ENCODE data around the gene FANCD2. TPM values are rescaled to one million over a fixed set of nuclear protein-coding genes. Genes with fewer than 3 reads are reported as not detected.
A peak's percentile ranks its signal among the peaks of the same experiment; 100 is the strongest.
"Not testable (repeated sequence)": the region's sequence is repeated elsewhere in the genome, so short reads cannot be mapped to it uniquely, and the experiment has no call there.

FANCD2 gene
- total RNA-seq, 6 donors from 2014 or later = 3.0 to 23.0 (median 5.8) TPM

DNA sequence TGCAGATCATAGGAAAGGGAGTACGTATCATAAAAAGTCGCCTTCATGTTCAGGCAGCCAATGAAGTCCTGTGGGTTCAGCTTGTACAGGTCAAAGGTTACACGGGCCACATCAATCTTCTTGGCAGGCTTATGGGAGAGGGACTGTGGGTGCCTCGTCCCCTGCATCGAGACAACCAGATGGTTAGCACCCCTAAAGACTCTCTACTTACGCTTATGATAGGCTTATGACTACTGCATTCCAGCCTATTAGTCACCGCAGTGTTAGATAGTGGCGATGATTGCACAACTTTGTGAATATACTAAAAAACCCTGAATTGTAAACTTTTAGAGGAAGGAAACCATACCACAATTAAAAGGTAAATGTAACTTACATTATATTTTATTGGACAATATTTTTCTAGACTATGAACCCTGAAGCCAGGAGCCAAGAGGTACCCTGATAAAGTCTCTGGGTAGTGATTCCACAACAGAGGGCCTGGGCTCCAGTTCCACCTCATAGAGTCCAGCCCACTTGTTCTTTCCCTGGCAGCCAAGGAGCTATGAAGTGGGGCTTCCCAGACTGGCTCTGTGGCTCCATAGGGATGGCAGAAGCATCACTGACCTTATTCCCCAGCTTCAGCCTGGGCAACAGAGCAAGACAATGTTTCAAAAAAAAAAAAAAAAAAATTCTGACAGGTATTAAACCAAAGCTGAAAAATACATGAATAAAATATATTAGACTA lies 2.5 kb upstream of the FANCD2 start:
- H3K4me1 ChIP-seq = peaks cover 24 to 33% (median 27%) of the 10 kb centered on the region in 4 donors
- no peak overlapping the region for H3K27ac ChIP-seq
- no peak overlapping the region for H3K4me3 ChIP-seq
- 80 to 86% methylated on average over 7 to 8 of the region's 8 CpGs for WGBS, 2 donors
- no peak for TF ChIP-seq POLR2A (IDR thresholded peaks at IDR 0.05)
- TF ChIP-seq POLR2AphosphoS5 (IDR thresholded peaks at IDR 0.05) = no peak
- no peak for TF ChIP-seq EP300 (IDR thresholded peaks at IDR 0.05)
- TF ChIP-seq, protein P1, sequence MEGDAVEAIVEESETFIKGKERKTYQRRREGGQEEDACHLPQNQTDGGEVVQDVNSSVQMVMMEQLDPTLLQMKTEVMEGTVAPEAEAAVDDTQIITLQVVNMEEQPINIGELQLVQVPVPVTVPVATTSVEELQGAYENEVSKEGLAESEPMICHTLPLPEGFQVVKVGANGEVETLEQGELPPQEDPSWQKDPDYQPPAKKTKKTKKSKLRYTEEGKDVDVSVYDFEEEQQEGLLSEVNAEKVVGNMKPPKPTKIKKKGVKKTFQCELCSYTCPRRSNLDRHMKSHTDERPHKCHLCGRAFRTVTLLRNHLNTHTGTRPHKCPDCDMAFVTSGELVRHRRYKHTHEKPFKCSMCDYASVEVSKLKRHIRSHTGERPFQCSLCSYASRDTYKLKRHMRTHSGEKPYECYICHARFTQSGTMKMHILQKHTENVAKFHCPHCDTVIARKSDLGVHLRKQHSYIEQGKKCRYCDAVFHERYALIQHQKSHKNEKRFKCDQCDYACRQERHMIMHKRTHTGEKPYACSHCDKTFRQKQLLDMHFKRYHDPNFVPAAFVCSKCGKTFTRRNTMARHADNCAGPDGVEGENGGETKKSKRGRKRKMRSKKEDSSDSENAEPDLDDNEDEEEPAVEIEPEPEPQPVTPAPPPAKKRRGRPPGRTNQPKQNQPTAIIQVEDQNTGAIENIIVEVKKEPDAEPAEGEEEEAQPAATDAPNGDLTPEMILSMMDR (IDR thresholded peaks at IDR 0.05) = no peak
- no peaks in the 10 kb centered on the region for H3K9me3 ChIP-seq
- no peak for DNase-seq
- no peaks in the 10 kb centered on the region for H3K27me3 ChIP-seq
- H3K36me3 ChIP-seq = peaks cover 0 to 50% (median 19%) of the 10 kb centered on the region in 4 donors
- no peak for ATAC-seq (ENCODE audit: low FRiP score in 2 of 2)

DNA sequence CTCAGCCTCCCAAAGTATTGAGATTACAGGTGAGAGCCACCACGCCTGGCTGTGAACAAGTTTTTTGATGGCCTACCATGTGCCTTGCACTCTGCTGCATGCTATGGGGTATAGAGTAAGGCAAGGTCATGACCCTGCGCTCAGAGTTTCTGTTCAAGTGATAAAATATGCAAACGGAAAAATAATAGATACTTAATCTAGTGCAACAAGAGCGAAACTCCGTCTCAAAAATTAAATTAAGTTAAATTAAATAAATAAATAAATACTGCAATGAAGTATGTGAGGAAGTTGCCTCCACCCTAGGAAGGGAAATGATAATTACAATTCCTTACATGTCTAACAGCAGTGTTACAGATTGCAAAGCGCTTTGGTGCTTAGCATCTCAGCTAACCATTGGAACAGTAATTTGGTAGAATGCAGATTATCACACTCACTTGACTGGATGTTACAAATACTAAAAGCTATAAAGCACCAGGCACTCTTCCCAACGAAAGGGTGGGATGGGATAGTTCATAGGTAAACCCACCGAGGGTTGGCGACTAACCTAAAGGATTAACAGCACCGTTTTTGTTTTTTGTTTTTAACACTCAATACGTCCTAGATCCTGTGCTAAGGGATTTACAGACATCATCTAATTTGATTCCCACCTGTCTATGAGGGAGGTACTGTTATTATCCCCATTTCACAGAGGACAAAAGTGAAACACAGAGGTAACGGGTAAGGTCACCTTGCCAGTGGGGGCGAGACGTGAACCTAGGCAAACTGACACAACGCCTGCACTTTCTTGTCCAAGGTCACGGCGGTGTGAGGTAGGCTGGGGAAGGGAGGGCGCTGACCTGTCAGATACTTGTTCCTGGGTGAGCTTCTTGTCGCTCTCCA lies 793 bp upstream of the FANCD2 start:
- no peak for TF ChIP-seq POLR2A (IDR thresholded peaks at IDR 0.05)
- no peak for TF ChIP-seq POLR2AphosphoS5 (IDR thresholded peaks at IDR 0.05)
- no peak for TF ChIP-seq EP300 (IDR thresholded peaks at IDR 0.05)
- TF ChIP-seq, protein P1 (IDR thresholded peaks at IDR 0.05) = no peak
- 29 to 35% methylated on average over 15 to 18 of the region's 19 CpGs for WGBS, 2 donors
- Histone ChIP-seq H3K36me3 (peaks cover 0 to 35% (median 18%) of the 10 kb centered on the region in 4 donors), H3K27ac (peak overlapping the region; percentile 53 to 90 (median 84)), H3K9me3 (no peaks in the 10 kb centered on the region), H3K4me1 (peaks cover 24 to 33% (median 27%) of the 10 kb centered on the region in 4 donors), H3K4me3 (peak overlapping the region; percentile 63 to 96 (median 78)), H3K27me3 (no peaks in the 10 kb centered on the region)
- ATAC-seq (ENCODE audit: low FRiP score in 2 of 2) = peak in 1 of 2 donors; percentile 17
- no peak for DNase-seq

DNA sequence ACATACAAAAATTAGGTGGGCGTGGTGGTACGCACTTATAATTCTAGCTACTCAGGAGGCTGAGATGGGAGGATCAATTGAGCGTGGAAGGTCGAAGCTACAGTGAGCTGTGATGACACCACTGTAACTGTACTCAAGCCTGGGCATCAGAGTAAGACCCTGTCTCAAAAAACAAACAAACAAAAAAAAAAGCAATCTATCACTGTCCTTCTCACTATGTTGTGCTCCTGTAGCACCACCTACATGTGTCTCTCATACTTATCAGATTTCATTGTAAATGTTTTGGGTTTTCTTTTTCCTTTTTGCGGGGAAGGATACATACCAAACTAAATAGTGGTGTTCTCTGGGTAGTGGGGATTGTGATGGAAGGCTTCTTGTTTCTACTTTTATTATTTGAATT lies 14.8 kb downstream of the FANCD2 start:
- no peaks in the 10 kb centered on the region for H3K9me3 ChIP-seq
- H3K4me1 ChIP-seq = no peaks in the 10 kb centered on the region
- WGBS, 2 donors = 93 to 95% methylated on average over 5 of the region's 5 CpGs
- no peak overlapping the region for H3K27ac ChIP-seq
- no peak for TF ChIP-seq POLR2A (IDR thresholded peaks at IDR 0.05)
- TF ChIP-seq, protein P1 (IDR thresholded peaks at IDR 0.05) = no peak
- no peak for TF ChIP-seq EP300 (IDR thresholded peaks at IDR 0.05)
- TF ChIP-seq POLR2AphosphoS5 (IDR thresholded peaks at IDR 0.05) = no peak
- ATAC-seq (ENCODE audit: low FRiP score in 2 of 2) (no peak), DNase-seq (no peak)
- H3K4me3 ChIP-seq = no peak overlapping the region
- no peaks in the 10 kb centered on the region for H3K27me3 ChIP-seq
- H3K36me3 ChIP-seq = peaks cover 0 to 3% (median 0%) of the 10 kb centered on the region in 4 donors

DNA sequence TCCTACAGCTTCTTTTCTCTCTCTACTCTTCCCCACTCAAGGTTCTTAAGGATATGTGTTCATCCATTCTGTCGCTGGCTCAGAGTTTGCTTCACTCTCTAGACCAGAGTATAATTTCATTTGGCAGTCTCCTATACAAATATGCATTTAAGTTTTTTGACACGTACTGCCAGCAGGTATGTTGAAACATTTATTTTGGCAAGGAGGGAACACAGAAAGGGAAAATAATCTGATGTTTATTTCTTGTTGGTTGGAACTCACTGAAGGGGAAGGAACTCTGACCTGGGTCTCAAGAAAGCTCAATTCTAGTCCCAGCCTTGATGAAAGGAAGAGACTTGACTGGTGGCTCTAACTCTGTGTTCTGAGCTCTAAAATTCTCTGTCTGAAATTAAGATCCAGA lies 21.6 kb downstream of the FANCD2 start:
- H3K9me3 ChIP-seq = no peaks in the 10 kb centered on the region
- no peak overlapping the region for H3K27ac ChIP-seq
- ATAC-seq (ENCODE audit: low FRiP score in 2 of 2) = no peak
- no peaks in the 10 kb centered on the region for H3K4me1 ChIP-seq
- no peak for TF ChIP-seq POLR2AphosphoS5 (IDR thresholded peaks at IDR 0.05)
- no peak for TF ChIP-seq EP300 (IDR thresholded peaks at IDR 0.05)
- TF ChIP-seq POLR2A (IDR thresholded peaks at IDR 0.05) = no peak
- TF ChIP-seq, protein P1 (IDR thresholded peaks at IDR 0.05) = no peak
- WGBS, 2 donors = 64% methylated on average over 2 of the region's 2 CpGs
- no peaks in the 10 kb centered on the region for H3K36me3 ChIP-seq
- no peak for DNase-seq
- no peak overlapping the region for H3K4me3 ChIP-seq
- H3K27me3 ChIP-seq = no peaks in the 10 kb centered on the region

DNA sequence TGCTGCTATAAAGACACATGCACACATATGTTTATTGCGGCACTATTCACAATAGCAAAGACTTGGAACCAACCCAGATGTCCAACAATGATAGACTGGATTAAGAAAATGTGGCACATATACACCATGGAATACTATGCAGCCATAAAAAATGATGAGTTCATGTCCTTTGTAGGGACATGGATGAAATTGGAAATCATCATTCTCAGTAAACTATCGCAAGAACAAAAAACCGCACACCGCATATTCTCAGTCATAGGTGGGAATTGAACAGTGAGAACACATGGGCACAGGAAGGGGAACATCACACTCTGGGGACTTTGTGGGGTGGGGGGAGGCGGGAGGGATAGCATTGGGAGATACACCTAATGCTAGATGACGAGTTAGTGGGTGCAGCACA lies 26.8 kb downstream of the FANCD2 start:
- H3K9me3 ChIP-seq; H3K4me1 ChIP-seq; H3K27me3 ChIP-seq; H3K27ac ChIP-seq; ATAC-seq (ENCODE audit: low FRiP score in 2 of 2); DNase-seq; H3K36me3 ChIP-seq; H3K4me3 ChIP-seq: not testable (repeated sequence)
- WGBS, 2 donors = 97 to 100% methylated on average over 4 to 5 of the region's 6 CpGs
